ENCODE results near the gene CLSTN1. TPM values are rescaled to one million over a fixed set of nuclear protein-coding genes. Genes with fewer than 3 reads are reported as not detected.

Gene CLSTN1
- total RNA-seq, 1 experiment from 2014 or later, result 99.3 TPM

- Mint-ChIP-seq H3K27me3 (ENCODE audit: unreplicated experiment) (no peaks in the 10 kb centered on the region), H3K4me3 (ENCODE audit: low read depth, unreplicated experiment) (no peak overlapping the region), H3K27ac (ENCODE audit: unreplicated experiment) (no peak overlapping the region), H3K36me3 (ENCODE audit: insufficient read depth, unreplicated experiment) (peaks cover 25% of the 10 kb centered on the region), H3K4me1 (ENCODE audit: low read depth, unreplicated experiment) (no peaks in the 10 kb centered on the region), H3K9me3 (ENCODE audit: low read depth, unreplicated experiment) (no peaks in the 10 kb centered on the region)
- TF ChIP-seq CTCF (IDR thresholded peaks at IDR 0.05; ENCODE audit: unreplicated experiment), result no peak
- BruUV-seq (replicated peaks), result no TSS peak
- intact Hi-C loops (cut with micrococcal nuclease; ENCODE audit: unreplicated experiment), result no loop called here
- CTCF ChIA-PET, result interaction anchor here (0.6 to 1.0 kb wide), 2 partner anchors 17 to 475 kb away, joined by 3 read pairs; no protein-coding TSS in a partner anchor
- DNase-seq, result no peak
Observed at GRCh38 chr1:9736241-9736640, 87.5 kb downstream of the CLSTN1 start.

- Mint-ChIP-seq H3K4me3 (ENCODE audit: low read depth, unreplicated experiment) (no peak overlapping the region), H3K27ac (ENCODE audit: unreplicated experiment) (no peak overlapping the region), H3K9me3 (ENCODE audit: low read depth, unreplicated experiment) (no peaks in the 10 kb centered on the region), H3K4me1 (ENCODE audit: low read depth, unreplicated experiment) (no peaks in the 10 kb centered on the region), H3K27me3 (ENCODE audit: unreplicated experiment) (no peaks in the 10 kb centered on the region), H3K36me3 (ENCODE audit: insufficient read depth, unreplicated experiment) (peaks cover 26% of the 10 kb centered on the region)
- CTCF ChIA-PET, result interaction anchor here (0.6 to 1.0 kb wide), 2 partner anchors 17 to 475 kb away, joined by 3 read pairs; no protein-coding TSS in a partner anchor
- intact Hi-C loops (cut with micrococcal nuclease; ENCODE audit: unreplicated experiment), result no loop called here
- no TSS peak for BruUV-seq (replicated peaks)
- no peak for TF ChIP-seq CTCF (IDR thresholded peaks at IDR 0.05; ENCODE audit: unreplicated experiment)
- no peak for DNase-seq
Observed at GRCh38 chr1:9735800-9736199, 88.0 kb downstream of the CLSTN1 start.

- Mint-ChIP-seq H3K9me3 (ENCODE audit: low read depth, unreplicated experiment) (no peaks in the 10 kb centered on the region), H3K27me3 (ENCODE audit: unreplicated experiment) (no peaks in the 10 kb centered on the region), H3K36me3 (ENCODE audit: insufficient read depth, unreplicated experiment) (peaks cover 28% of the 10 kb centered on the region), H3K27ac (ENCODE audit: unreplicated experiment) (no peak overlapping the region), H3K4me3 (ENCODE audit: low read depth, unreplicated experiment) (no peak overlapping the region), H3K4me1 (ENCODE audit: low read depth, unreplicated experiment) (no peaks in the 10 kb centered on the region)
- intact Hi-C loops (cut with micrococcal nuclease; ENCODE audit: unreplicated experiment), result no loop called here
- no TSS peak for BruUV-seq (replicated peaks)
- no peak for TF ChIP-seq CTCF (IDR thresholded peaks at IDR 0.05; ENCODE audit: unreplicated experiment)
- no peak for DNase-seq
- CTCF ChIA-PET, result no interaction called here
Observed at GRCh38 chr1:9733160-9733789, 90.5 kb downstream of the CLSTN1 start.

- H3K9me3 Mint-ChIP-seq (ENCODE audit: low read depth, unreplicated experiment), result no peaks in the 10 kb centered on the region
- no peaks in the 10 kb centered on the region for H3K4me1 Mint-ChIP-seq (ENCODE audit: low read depth, unreplicated experiment)
- H3K27me3 Mint-ChIP-seq (ENCODE audit: unreplicated experiment), result no peaks in the 10 kb centered on the region
- H3K27ac Mint-ChIP-seq (ENCODE audit: unreplicated experiment), result no peak overlapping the region
- CTCF ChIA-PET, result no interaction called here
- BruUV-seq (replicated peaks), result no TSS peak
- no peak overlapping the region for H3K4me3 Mint-ChIP-seq (ENCODE audit: low read depth, unreplicated experiment)
- H3K36me3 Mint-ChIP-seq (ENCODE audit: insufficient read depth, unreplicated experiment), result peaks cover 21% of the 10 kb centered on the region
- no peak for TF ChIP-seq CTCF (IDR thresholded peaks at IDR 0.05; ENCODE audit: unreplicated experiment)
- DNase-seq, result no peak
- intact Hi-C loops (cut with micrococcal nuclease; ENCODE audit: unreplicated experiment), result no loop called here
Observed at GRCh38 chr1:9732123-9732971, 91.4 kb downstream of the CLSTN1 start.

Measured in Calu3 (cell line).